Measurements from ENCODE around the gene GPR39. TPM values are rescaled to one million over a fixed set of nuclear protein-coding genes. Genes with fewer than 3 reads are reported as not detected.

Gene GPR39
- total RNA-seq, 1 experiment from 2014 or later = 9.0 TPM

- Histone ChIP-seq H3K27me3 (ENCODE audit: control insufficient read depth, insufficient read depth, low read length) (no peaks in the 10 kb centered on the region), H3K9me3 (ENCODE audit: control insufficient read depth, insufficient read depth, low read depth, low read length) (peaks cover 41% of the 10 kb centered on the region; the same call in 1 of the 2 replicates), H3K4me3 (ENCODE audit: low read depth in 2 of 2, low read length in 2 of 2) (no peak overlapping the region), H3K36me3 (ENCODE audit: control insufficient read depth, insufficient read depth, low read length) (no peaks in the 10 kb centered on the region), H3K4me1 (ENCODE audit: control insufficient read depth, insufficient read depth, low read length) (no peaks in the 10 kb centered on the region), H3K27ac (ENCODE audit: low read length) (no peak overlapping the region)
- BruUV-seq (replicated peaks) = no TSS peak
- TF ChIP-seq POLR2AphosphoS5 (IDR thresholded peaks at IDR 0.05; ENCODE audit: low read depth, low read length) = no peak
- no peak for TF ChIP-seq SIN3A (IDR thresholded peaks at IDR 0.05; ENCODE audit: borderline replicate concordance, insufficient read depth, low read depth, low read length)
- TF ChIP-seq CTCF (IDR thresholded peaks at IDR 0.05) = no peak
- TF ChIP-seq REST (IDR thresholded peaks at IDR 0.05; ENCODE audit: insufficient read depth in 1 of 2, low read depth in 2 of 2, low read length in 1 of 2) = no peak
- TF ChIP-seq TCF7L2 (IDR thresholded peaks at IDR 0.05; ENCODE audit: low read depth, low read length) = no peak
- no peak for DNase-seq (ENCODE audit: low read depth, low spot score)
- no peak for ATAC-seq
- ChIA-PET POLR2A (no interaction called here), CTCF (no interaction called here)
- in situ Hi-C loops (cut with HindIII; ENCODE audit: low pct_unique_long_range_greater_than_20kb, low sequenced_read_pairs) = no loop called here
- intact Hi-C loops (cut with micrococcal nuclease; ENCODE audit: unreplicated experiment) = no loop called here
Observed at GRCh38 chr2:132463719-132464118, 47.1 kb downstream of the GPR39 start.

- Histone ChIP-seq H3K27ac (ENCODE audit: low read length) (no peak overlapping the region), H3K4me3 (ENCODE audit: low read depth in 2 of 2, low read length in 2 of 2) (no peak overlapping the region), H3K27me3 (ENCODE audit: control insufficient read depth, insufficient read depth, low read length) (no peaks in the 10 kb centered on the region), H3K36me3 (ENCODE audit: control insufficient read depth, insufficient read depth, low read length) (no peaks in the 10 kb centered on the region), H3K4me1 (ENCODE audit: control insufficient read depth, insufficient read depth, low read length) (no peaks in the 10 kb centered on the region), H3K9me3 (ENCODE audit: control insufficient read depth, insufficient read depth, low read depth, low read length) (peaks cover 36% of the 10 kb centered on the region; the same call in 1 of the 2 replicates)
- in situ Hi-C loops (cut with HindIII; ENCODE audit: low pct_unique_long_range_greater_than_20kb, low sequenced_read_pairs) = no loop called here
- TF ChIP-seq POLR2AphosphoS5 (IDR thresholded peaks at IDR 0.05; ENCODE audit: low read depth, low read length) (no peak), SIN3A (IDR thresholded peaks at IDR 0.05; ENCODE audit: borderline replicate concordance, insufficient read depth, low read depth, low read length) (no peak), TCF7L2 (IDR thresholded peaks at IDR 0.05; ENCODE audit: low read depth, low read length) (no peak), REST (IDR thresholded peaks at IDR 0.05; ENCODE audit: insufficient read depth in 1 of 2, low read depth in 2 of 2, low read length in 1 of 2) (no peak), CTCF (IDR thresholded peaks at IDR 0.05) (no peak)
- ChIA-PET CTCF (no interaction called here), POLR2A (no interaction called here)
- intact Hi-C loops (cut with micrococcal nuclease; ENCODE audit: unreplicated experiment) = no loop called here
- ATAC-seq = no peak
- DNase-seq (ENCODE audit: low read depth, low spot score) = no peak
- no TSS peak for BruUV-seq (replicated peaks)
Observed at GRCh38 chr2:132465917-132466316, 49.3 kb downstream of the GPR39 start.

Data from Panc1 (cell line).